GM12874 (cell line): ENCODE measurements around the gene UBA6.

Source experiments
- TF ChIP-seq, protein P1 (sequence below): IDR thresholded peaks from 2 replicates; pipeline ENCODE4 v1.5.1; 2011; ENCODE audit warnings: low read depth, mild to moderate bottlenecking, control low read depth, low read length, moderate library complexity; ENCODE audit not compliant: insufficient read depth

Gene UBA6

GRCh38 chr4:67712650-67713528 lies 11.9 kb upstream of the UBA6 start:
- TF ChIP-seq, protein P1, sequence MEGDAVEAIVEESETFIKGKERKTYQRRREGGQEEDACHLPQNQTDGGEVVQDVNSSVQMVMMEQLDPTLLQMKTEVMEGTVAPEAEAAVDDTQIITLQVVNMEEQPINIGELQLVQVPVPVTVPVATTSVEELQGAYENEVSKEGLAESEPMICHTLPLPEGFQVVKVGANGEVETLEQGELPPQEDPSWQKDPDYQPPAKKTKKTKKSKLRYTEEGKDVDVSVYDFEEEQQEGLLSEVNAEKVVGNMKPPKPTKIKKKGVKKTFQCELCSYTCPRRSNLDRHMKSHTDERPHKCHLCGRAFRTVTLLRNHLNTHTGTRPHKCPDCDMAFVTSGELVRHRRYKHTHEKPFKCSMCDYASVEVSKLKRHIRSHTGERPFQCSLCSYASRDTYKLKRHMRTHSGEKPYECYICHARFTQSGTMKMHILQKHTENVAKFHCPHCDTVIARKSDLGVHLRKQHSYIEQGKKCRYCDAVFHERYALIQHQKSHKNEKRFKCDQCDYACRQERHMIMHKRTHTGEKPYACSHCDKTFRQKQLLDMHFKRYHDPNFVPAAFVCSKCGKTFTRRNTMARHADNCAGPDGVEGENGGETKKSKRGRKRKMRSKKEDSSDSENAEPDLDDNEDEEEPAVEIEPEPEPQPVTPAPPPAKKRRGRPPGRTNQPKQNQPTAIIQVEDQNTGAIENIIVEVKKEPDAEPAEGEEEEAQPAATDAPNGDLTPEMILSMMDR = no peak

GRCh38 chr4:67712000-67712625 lies 11.2 kb upstream of the UBA6 start:
- TF ChIP-seq, protein P1 = no peak

DNA sequence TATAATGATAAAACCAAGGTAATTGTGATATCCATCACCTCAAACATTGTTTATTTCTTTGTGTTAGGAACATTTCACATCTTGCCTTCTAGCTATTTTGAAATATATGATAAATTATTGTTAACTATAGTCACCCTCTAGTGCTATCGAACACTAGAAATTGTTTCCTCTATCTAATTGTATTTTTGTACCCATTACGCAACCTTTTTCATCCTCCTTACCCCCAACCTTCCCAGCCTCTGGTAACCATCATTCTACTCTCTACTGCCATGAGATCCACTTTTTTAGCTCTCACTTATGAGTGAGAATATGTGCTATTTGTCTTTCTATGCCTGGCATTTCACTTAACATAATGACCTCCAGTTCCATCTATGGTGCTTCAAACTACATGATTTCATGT lies 3.9 kb upstream of the UBA6 start:
- TF ChIP-seq, protein P1 = no peak

DNA sequence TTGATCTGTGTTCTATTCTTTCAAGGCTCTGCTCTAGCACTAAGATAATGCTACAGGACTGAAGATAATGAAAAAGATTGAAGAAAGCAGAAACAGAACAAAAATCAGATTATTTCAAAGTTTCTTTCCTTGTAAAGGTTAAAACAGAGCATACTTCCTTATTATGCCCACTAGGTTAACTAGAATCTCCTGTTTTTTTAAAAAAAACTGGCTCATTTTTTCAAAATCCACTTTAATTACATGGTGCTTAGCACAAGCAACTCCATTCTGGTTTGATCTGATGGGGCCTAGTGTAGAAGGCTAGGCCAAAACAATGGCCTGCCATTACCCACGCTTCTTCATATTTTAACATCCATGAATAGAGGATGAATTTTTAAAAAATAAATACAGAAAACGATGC lies 1.2 kb upstream of the UBA6 start:
- TF ChIP-seq, protein P1 = no peak

DNA sequence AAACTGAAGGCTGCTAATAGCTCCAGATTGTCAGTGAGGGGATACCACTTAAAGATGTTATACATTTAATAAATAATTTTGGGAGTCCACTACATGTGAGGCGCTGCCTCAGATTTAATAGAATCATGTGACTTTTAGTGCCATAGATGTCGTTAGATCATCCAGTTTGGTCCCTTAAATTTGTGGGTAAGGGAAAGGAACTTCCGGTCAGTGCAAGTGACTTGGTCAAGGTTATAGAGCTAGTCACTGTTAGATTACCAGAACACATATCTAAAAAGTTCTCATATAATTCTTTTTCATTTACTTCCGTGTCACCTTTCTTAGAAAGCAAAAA lies 529 bp upstream of the UBA6 start:
- TF ChIP-seq, protein P1 = no peak

DNA sequence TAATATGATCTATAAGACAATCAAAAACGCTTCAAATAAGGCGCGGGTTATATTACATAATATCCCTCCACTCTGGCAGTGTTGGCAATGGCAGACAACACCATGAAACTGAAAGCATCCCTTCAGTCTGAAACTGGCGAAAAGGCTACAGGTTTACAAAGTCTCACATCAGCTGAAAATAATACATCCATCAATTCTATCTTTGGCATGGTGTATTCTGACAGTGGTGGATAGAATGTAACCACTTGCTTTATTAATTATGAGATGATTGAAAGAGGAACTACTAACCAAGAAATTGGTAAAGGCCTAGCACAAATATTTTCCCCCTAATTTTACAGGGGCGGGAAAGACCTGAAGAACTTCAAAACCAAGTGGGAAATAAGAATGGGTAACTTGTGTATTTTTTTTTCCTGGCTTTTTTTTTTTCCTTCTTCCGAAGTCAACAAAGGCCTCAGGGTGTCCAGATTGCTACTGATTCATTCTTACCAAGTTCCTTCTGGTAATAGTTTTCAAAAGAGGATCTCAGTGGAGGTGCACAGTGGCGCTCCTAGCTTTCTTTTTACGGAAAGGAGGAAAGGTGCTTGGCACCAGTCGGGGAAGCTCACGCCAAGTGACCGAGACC lies 728 bp downstream of the UBA6 start:
- TF ChIP-seq, protein P1 = no peak

DNA sequence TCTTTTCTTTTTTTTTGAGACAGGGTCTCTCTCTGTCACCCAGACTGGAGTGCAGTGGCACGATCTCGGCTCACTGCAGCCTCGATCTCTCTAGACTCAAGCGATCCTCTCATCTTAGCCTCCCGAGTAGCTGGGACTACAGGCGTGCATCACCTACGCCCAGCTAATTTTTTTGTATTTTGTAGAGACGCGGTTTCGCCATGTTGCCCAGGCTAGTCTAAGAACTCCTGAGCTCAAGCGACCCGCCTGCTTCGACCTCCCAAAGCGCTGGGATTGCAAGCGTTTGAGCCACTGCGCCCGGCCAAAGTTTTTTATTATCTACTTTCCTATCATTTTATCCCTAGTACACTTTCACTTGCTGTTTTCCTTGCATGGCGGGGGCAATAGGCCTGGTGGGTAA lies 1.4 kb downstream of the UBA6 start:
- TF ChIP-seq, protein P1 = no peak
